OCI-LY1 (cell line): Measurements from ENCODE around the gene RNF40.

Experiments
- H2AFZ ChIP-seq: fragments of 200-600 bp; sonication (generic), shearing (Covaris generic); 2 replicates; pipeline ENCODE4 v1.6.0; 2014; ENCODE audit warnings: antibody characterized with exemption, mild to moderate bottlenecking, low read length
- H3F3A ChIP-seq: fragments of 200-600 bp; sonication (generic), shearing (Covaris generic); 2 replicates; pipeline ENCODE4 v1.6.0; 2014; ENCODE audit warnings: mild to moderate bottlenecking, antibody characterized with exemption, low read length, moderate library complexity; ENCODE audit not compliant: insufficient read depth
- H3K27ac ChIP-seq: fragments of 200-600 bp; sonication (generic); 2 replicates; pipeline ENCODE4 v1.5.1; 2014; ENCODE audit warnings: low read length, mixed run types, mild to moderate bottlenecking, low read depth; ENCODE audit not compliant: poor library complexity, severe bottlenecking
- H3K27me3 ChIP-seq: fragments of 200-600 bp; sonication (generic); 2 replicates; pipeline ENCODE4 v1.6.0; 2014; ENCODE audit warnings: antibody characterized with exemption, mild to moderate bottlenecking, low read length, moderate library complexity; ENCODE audit not compliant: insufficient read depth
- H3K36me3 ChIP-seq: fragments of 200-600 bp; sonication (generic); 2 replicates; pipeline ENCODE4 v1.6.1; 2014; ENCODE audit warnings: mild to moderate bottlenecking, antibody characterized with exemption, low read length, moderate library complexity, mixed read lengths; ENCODE audit not compliant: insufficient read depth
- H3K4me1 ChIP-seq: fragments of 200-600 bp; sonication (generic); 2 replicates; pipeline ENCODE4 v1.5.1; 2014; ENCODE audit warnings: mild to moderate bottlenecking, low read length, moderate library complexity; ENCODE audit not compliant: insufficient read depth, severe bottlenecking
- H3K4me2 ChIP-seq: fragments of 200-600 bp; sonication (generic), shearing (Covaris generic); 2 replicates; pipeline ENCODE4 v1.6.1; 2014; ENCODE audit warnings: low read length
- H3K4me3 ChIP-seq: fragments of 200-600 bp; sonication (generic); 2 replicates; pipeline ENCODE4 v1.5.1; 2014; ENCODE audit warnings: low read length, low read depth, mild to moderate bottlenecking, mixed read lengths; ENCODE audit not compliant: poor library complexity, severe bottlenecking
- H3K79me2 ChIP-seq: fragments of 200-600 bp; shearing (Covaris generic); 2 replicates; pipeline ENCODE4 v1.6.1; 2016; ENCODE audit warnings: mixed run types, low read length, mixed read lengths; ENCODE audit not compliant: insufficient read depth
- H3K9ac ChIP-seq: fragments of 200-600 bp; sonication (generic), shearing (Covaris generic); 2 replicates; pipeline ENCODE4 v1.6.1; 2014; ENCODE audit warnings: mild to moderate bottlenecking, low read length, mixed read lengths
- H3K9me2 ChIP-seq: fragments of 200-600 bp; sonication (generic), shearing (Covaris generic); 2 replicates; pipeline ENCODE4 v1.6.1; 2014; ENCODE audit warnings: low read depth, mild to moderate bottlenecking, low read length, mixed read lengths
- H3K9me3 ChIP-seq: fragments of 200-600 bp; shearing (Covaris generic); 2 replicates; pipeline ENCODE4 v1.6.1; 2014; ENCODE audit warnings: low read length, mixed read lengths
- H4K20me1 ChIP-seq: fragments of 200-600 bp; sonication (generic), shearing (Covaris generic); 2 replicates; pipeline ENCODE4 v1.6.0; 2016; ENCODE audit warnings: mild to moderate bottlenecking, low read length; ENCODE audit not compliant: insufficient read depth
- CTCF ChIP-seq: fragments of 200-600 bp; sonication (generic), shearing (Covaris generic); IDR thresholded peaks from 2 replicates; pipeline ENCODE4 v1.5.1; 2017; ENCODE audit warnings: mild to moderate bottlenecking, antibody characterized with exemption, low read length, moderate library complexity, mixed read lengths
- EZH2 ChIP-seq: fragments of 200-600 bp; sonication (generic), shearing (Covaris generic); IDR thresholded peaks from 2 replicates; pipeline ENCODE4 v1.8.0; 2017; ENCODE audit warnings: borderline replicate concordance, mixed run types, mild to moderate bottlenecking, antibody characterized with exemption, low read length, moderate library complexity, mixed read lengths

The RNF40 gene

GRCh38 chr16:30728899-30729672 is 33.0 kb upstream of the RNF40 start:
- no peak overlapping the region for H3K9ac ChIP-seq
- no peak overlapping the region for H3K4me3 ChIP-seq
- peaks cover 89% of the 10 kb centered on the region for H3K36me3 ChIP-seq
- no peaks in the 10 kb centered on the region for H4K20me1 ChIP-seq
- TF ChIP-seq CTCF (no peak), EZH2 (no peak)
- H3K79me2 ChIP-seq: no peaks in the 10 kb centered on the region
- H3K27me3 ChIP-seq: no peaks in the 10 kb centered on the region
- no peak overlapping the region for H3K4me2 ChIP-seq
- H3K9me2 ChIP-seq: no peaks in the 10 kb centered on the region
- no peak overlapping the region for H2AFZ ChIP-seq
- no peaks in the 10 kb centered on the region for H3K4me1 ChIP-seq
- no peaks in the 10 kb centered on the region for H3K9me3 ChIP-seq
- no peaks in the 10 kb centered on the region for H3F3A ChIP-seq
- H3K27ac ChIP-seq: no peak overlapping the region

DNA sequence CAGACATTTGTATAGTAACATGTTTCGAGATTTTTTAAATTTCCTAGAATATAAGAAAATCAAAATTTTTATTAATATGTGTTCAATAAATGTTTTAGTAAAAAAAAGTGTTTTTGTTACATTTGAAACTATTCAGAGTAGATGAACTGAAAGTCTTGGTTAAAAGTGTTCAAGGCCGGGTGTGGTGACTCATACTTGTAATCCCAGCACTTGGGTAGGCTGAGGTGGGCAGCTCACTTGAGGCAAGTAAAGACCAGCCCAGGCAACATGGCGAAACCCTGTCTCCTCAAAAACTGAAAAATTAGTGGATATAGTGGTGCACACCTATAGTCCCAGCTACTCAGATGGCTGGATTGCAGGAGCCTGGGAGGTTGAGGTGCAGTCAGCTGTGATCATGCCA is 30.7 kb upstream of the RNF40 start:
- Histone ChIP-seq H3F3A (no peaks in the 10 kb centered on the region), H3K9me3 (no peaks in the 10 kb centered on the region), H3K27ac (no peak overlapping the region), H3K79me2 (no peaks in the 10 kb centered on the region), H3K9me2 (no peaks in the 10 kb centered on the region), H2AFZ (no peak overlapping the region), H4K20me1 (no peaks in the 10 kb centered on the region), H3K27me3 (no peaks in the 10 kb centered on the region), H3K4me3 (no peak overlapping the region), H3K9ac (no peak overlapping the region), H3K4me1 (no peaks in the 10 kb centered on the region), H3K4me2 (no peak overlapping the region), H3K36me3 (peaks cover 86% of the 10 kb centered on the region)
- TF ChIP-seq EZH2 (no peak), CTCF (no peak)

DNA sequence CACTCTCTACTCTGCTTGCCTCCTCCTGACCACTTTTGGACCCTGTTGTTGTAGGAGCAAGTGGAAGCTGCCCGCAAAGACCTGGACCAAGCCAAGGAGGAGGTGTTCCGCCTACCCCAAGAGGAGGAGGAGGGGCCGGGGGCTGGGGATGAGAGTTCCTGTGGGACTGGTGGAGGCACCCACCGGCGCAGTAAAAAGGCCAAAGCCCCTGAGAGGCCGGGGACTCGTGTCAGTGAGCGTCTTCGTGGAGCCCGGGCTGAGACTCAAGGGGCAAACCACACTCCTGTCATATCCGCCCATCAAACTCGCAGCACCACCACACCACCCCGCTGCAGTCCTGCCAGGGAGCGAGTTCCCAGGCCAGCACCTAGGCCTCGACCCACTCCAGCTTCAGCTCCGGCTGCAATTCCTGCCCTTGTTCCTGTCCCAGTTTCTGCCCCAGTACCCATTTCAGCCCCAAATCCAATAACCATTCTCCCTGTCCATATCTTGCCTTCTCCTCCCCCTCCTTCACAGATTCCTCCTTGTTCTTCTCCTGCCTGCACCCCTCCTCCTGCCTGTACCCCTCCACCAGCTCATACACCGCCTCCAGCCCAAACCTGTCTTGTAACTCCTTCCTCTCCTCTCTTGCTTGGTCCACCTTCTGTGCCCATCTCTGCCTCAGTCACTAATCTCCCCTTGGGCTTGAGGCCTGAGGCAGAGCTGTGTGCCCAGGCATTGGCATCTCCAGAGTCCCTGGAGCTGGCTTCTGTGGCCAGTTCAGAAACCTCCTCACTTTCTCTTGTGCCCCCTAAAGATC is 24.9 kb upstream of the RNF40 start:
- Histone ChIP-seq H3F3A (no peaks in the 10 kb centered on the region), H2AFZ (no peak overlapping the region), H3K9ac (no peak overlapping the region), H3K79me2 (no peaks in the 10 kb centered on the region), H3K36me3 (peaks cover 82% of the 10 kb centered on the region), H3K27me3 (no peaks in the 10 kb centered on the region), H3K9me2 (no peaks in the 10 kb centered on the region), H3K4me1 (no peaks in the 10 kb centered on the region), H3K4me2 (no peak overlapping the region), H4K20me1 (no peaks in the 10 kb centered on the region), H3K4me3 (no peak overlapping the region), H3K9me3 (no peaks in the 10 kb centered on the region), H3K27ac (no peak overlapping the region)
- TF ChIP-seq CTCF: no peak
- no peak for TF ChIP-seq EZH2
